Measurements from ENCODE around the gene LDLRAD3. TPM values are rescaled to one million over a fixed set of nuclear protein-coding genes. Genes with fewer than 3 reads are reported as not detected.

LDLRAD3 gene
- total and polyA plus RNA-seq, 11 donors = 1.1 to 7.7 (median 2.6) TPM

GRCh38 chr11:35934981-35935380 is 8.9 kb upstream of the LDLRAD3 start:
- no peak overlapping the region for H3K4me3 ChIP-seq
- peaks cover 0 to 11% (median 0%) of the 10 kb centered on the region in 12 donors for H3K9me3 ChIP-seq
- WGBS, 4 donors = 57 to 85% (median 75%) methylated on average over 4 of the region's 4 CpGs
- H3K27ac ChIP-seq = no peak overlapping the region
- intact Hi-C loops (cut with DNase I) = loop anchor here in 1 of 10 donors (5.0 kb wide), 1 partner anchor 537 kb away; no protein-coding TSS in a partner anchor
- H3K36me3 ChIP-seq = no peaks in the 10 kb centered on the region
- peak in 1 of 4 donors; percentile 53 for ATAC-seq
- no peaks in the 10 kb centered on the region for H3K27me3 ChIP-seq
- H3K4me1 ChIP-seq = peaks cover 0 to 13% (median 2%) of the 10 kb centered on the region in 12 donors
- no peak for DNase-seq
- no peak for TF ChIP-seq CTCF (IDR thresholded peaks at IDR 0.05)

DNA sequence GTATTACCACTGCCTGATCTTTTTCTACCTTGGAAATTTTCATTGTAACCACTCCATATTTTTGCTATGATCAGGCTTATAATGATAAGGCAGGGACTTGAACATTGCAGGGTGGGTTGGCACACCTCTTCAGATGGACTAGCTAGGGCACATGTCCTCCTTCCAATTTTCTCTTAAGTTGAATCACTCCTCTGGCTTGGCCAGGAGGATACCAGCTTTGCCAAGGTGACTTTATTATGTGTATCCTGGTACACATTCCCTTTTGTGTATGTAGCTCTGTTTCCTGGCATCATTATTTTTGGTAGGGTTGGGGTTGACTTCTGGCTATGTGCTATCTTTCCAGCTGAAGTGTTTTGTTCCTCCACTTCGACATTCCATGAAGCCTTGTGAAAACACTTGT is 8.5 kb upstream of the LDLRAD3 start:
- H3K27me3 ChIP-seq = no peaks in the 10 kb centered on the region
- H3K36me3 ChIP-seq = no peaks in the 10 kb centered on the region
- 13 to 52% (median 38%) methylated on average over 1 of the region's 1 CpG for WGBS, 4 donors
- intact Hi-C loops (cut with DNase I) = loop anchor here in 1 of 10 donors (5.0 kb wide), 1 partner anchor 537 kb away; no protein-coding TSS in a partner anchor
- H3K27ac ChIP-seq = no peak overlapping the region
- DNase-seq (no peak), ATAC-seq (peak in 2 of 4 donors; percentile 22 to 49)
- TF ChIP-seq POLR2A (IDR thresholded peaks at IDR 0.05) = no peak
- no peak for TF ChIP-seq CTCF (IDR thresholded peaks at IDR 0.05)
- H3K4me1 ChIP-seq = peaks cover 0 to 13% (median 2%) of the 10 kb centered on the region in 12 donors
- H3K4me3 ChIP-seq = no peak overlapping the region
- peaks cover 0 to 11% (median 0%) of the 10 kb centered on the region in 12 donors for H3K9me3 ChIP-seq

DNA sequence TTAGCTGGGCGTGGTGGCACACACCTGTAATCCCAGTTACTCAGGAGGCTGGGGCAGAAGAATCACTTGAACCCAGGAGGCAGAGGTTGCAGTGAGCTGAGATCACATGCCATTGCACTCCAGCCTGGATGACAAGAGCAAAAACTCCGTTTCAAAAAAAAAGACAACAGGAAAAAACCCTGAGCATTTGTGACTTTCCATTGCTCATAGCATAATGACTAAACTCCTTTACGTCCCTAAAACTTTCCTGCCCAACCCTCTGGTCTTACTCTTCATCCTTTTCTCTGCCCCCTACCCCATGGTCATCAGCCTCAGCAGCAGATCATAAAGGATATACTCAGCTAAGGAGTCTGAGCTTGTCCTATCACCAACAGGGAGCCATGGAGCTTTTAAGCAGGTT is 6.8 kb upstream of the LDLRAD3 start:
- TF ChIP-seq CTCF (IDR thresholded peaks at IDR 0.05) (no peak), POLR2A (IDR thresholded peaks at IDR 0.05) (no peak)
- 59 to 64% (median 62%) methylated on average over 3 of the region's 3 CpGs for WGBS, 4 donors
- intact Hi-C loops (cut with DNase I) = loop anchor here in 1 of 10 donors (5.0 kb wide), 1 partner anchor 535 kb away; no protein-coding TSS in a partner anchor
- no peak overlapping the region for H3K27ac ChIP-seq
- H3K4me1 ChIP-seq = peaks cover 0 to 13% (median 2%) of the 10 kb centered on the region in 12 donors
- H3K36me3 ChIP-seq = no peaks in the 10 kb centered on the region
- H3K27me3 ChIP-seq = peaks cover 0 to 6% (median 0%) of the 10 kb centered on the region in 9 donors
- no peak for DNase-seq
- H3K9me3 ChIP-seq = peaks cover 0 to 4% (median 0%) of the 10 kb centered on the region in 12 donors
- ATAC-seq = no peak
- no peak overlapping the region for H3K4me3 ChIP-seq

DNA sequence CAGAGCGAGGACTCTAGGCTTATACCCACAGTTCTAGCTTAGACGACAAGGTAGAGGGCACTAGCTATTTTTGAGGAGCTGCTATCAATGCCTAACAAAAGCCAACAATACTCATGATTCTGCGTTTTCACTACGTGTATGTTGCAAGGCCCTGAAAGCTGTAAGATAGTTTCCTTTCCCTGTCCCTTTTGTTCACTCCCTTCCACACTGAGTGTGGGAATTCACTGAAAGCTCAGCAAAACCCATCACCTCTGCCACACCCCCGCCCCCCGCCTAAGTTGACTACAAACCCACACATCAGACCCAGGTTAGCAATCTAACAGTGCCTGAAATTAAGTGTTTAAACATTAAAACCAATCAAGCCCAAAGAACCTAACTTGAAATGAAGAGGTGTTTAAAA is 6.2 kb upstream of the LDLRAD3 start:
- WGBS, 4 donors = 79 to 92% (median 85%) methylated on average over 6 of the region's 6 CpGs
- intact Hi-C loops (cut with DNase I) = loop anchor here in 1 of 10 donors (5.0 kb wide), 1 partner anchor 535 kb away; no protein-coding TSS in a partner anchor
- no peak overlapping the region for H3K4me3 ChIP-seq
- ATAC-seq (no peak), DNase-seq (no peak)
- H3K9me3 ChIP-seq = no peaks in the 10 kb centered on the region
- no peaks in the 10 kb centered on the region for H3K36me3 ChIP-seq
- H3K4me1 ChIP-seq = peaks cover 0 to 13% (median 2%) of the 10 kb centered on the region in 12 donors
- H3K27me3 ChIP-seq = peaks cover 0 to 6% (median 0%) of the 10 kb centered on the region in 9 donors
- TF ChIP-seq POLR2A (IDR thresholded peaks at IDR 0.05) (no peak), CTCF (IDR thresholded peaks at IDR 0.05) (no peak)
- no peak overlapping the region for H3K27ac ChIP-seq
